ENCODE measurements around the gene CCDC93. TPM values are rescaled to one million over a fixed set of nuclear protein-coding genes. Genes with fewer than 3 reads are reported as not detected.
A peak's percentile ranks its signal among the peaks of the same experiment; 100 is the strongest.

Gene CCDC93
- total RNA-seq, 6 experiments from 2014 or later, result 12.5 to 15.9 (median 14.6) TPM

- peak in 1 of 4 donors; percentile 12 for ATAC-seq
- 76% methylated on average over 9 of the region's 10 CpGs for WGBS (ENCODE audit: insufficient coverage, low coverage, low lambda C conversion rate, missing lambda C conversion rate)
- H3K4me3 ChIP-seq, result no peak overlapping the region
Observed at GRCh38 chr2:118055512-118056164, 41.8 kb upstream of the CCDC93 start.

GRCh38 chr2:118054213-118055008, 40.5 kb upstream of the CCDC93 start:
- Histone ChIP-seq H3K4me1 (no peaks in the 10 kb centered on the region), H3K36me3 (no peaks in the 10 kb centered on the region), H3K4me3 (no peak overlapping the region), H3K27ac (no peak overlapping the region), H3K27me3 (no peaks in the 10 kb centered on the region), H3K9me3 (no peaks in the 10 kb centered on the region)
- ATAC-seq (no peak), DNase-seq (no peak)
- WGBS (ENCODE audit: insufficient coverage, low coverage, low lambda C conversion rate, missing lambda C conversion rate), result 58% methylated on average over 3 of the region's 3 CpGs
- intact Hi-C loops (cut with DNase I), result no loop called here
- TF ChIP-seq POLR2A (IDR thresholded peaks at IDR 0.05) (no peak), CTCF (IDR thresholded peaks at IDR 0.05) (no peak)

More at GRCh38 chr2:118055512-118056164, 41.8 kb upstream of the CCDC93 start:
- intact Hi-C loops (cut with DNase I), result no loop called here
- H3K4me1 ChIP-seq, result no peaks in the 10 kb centered on the region
- DNase-seq, result no peak
- H3K9me3 ChIP-seq, result no peaks in the 10 kb centered on the region
- H3K27me3 ChIP-seq, result no peaks in the 10 kb centered on the region
- no peak for TF ChIP-seq POLR2A (IDR thresholded peaks at IDR 0.05)
- TF ChIP-seq CTCF (IDR thresholded peaks at IDR 0.05), result no peak
- H3K36me3 ChIP-seq, result no peaks in the 10 kb centered on the region
- H3K27ac ChIP-seq, result no peak overlapping the region

- no peaks in the 10 kb centered on the region for H3K36me3 ChIP-seq
- no peaks in the 10 kb centered on the region for H3K9me3 ChIP-seq
- no peak for TF ChIP-seq CTCF (IDR thresholded peaks at IDR 0.05)
- TF ChIP-seq POLR2A (IDR thresholded peaks at IDR 0.05), result no peak
- intact Hi-C loops (cut with DNase I), result no loop called here
- no peak overlapping the region for H3K27ac ChIP-seq
- H3K27me3 ChIP-seq, result no peaks in the 10 kb centered on the region
- no peaks in the 10 kb centered on the region for H3K4me1 ChIP-seq
- H3K4me3 ChIP-seq, result no peak overlapping the region
- ATAC-seq, result no peak
- DNase-seq, result no peak
- WGBS (ENCODE audit: insufficient coverage, low coverage, low lambda C conversion rate, missing lambda C conversion rate), result 89% methylated on average over 5 of the region's 7 CpGs
Observed at GRCh38 chr2:118053681-118054080, 39.8 kb upstream of the CCDC93 start.

- 81% methylated on average over 2 of the region's 2 CpGs for WGBS (ENCODE audit: insufficient coverage, low coverage, low lambda C conversion rate, missing lambda C conversion rate)
Observed at GRCh38 chr2:118052474-118052873, 38.6 kb upstream of the CCDC93 start.

More at GRCh38 chr2:118052474-118052873, 38.6 kb upstream of the CCDC93 start:
- TF ChIP-seq CTCF (IDR thresholded peaks at IDR 0.05) (no peak), POLR2A (IDR thresholded peaks at IDR 0.05) (no peak)
- Histone ChIP-seq H3K4me1 (peaks cover 0 to 2% (median 0%) of the 10 kb centered on the region in 4 donors), H3K4me3 (no peak overlapping the region), H3K27me3 (no peaks in the 10 kb centered on the region), H3K9me3 (no peaks in the 10 kb centered on the region), H3K36me3 (no peaks in the 10 kb centered on the region), H3K27ac (no peak overlapping the region)
- intact Hi-C loops (cut with DNase I), result no loop called here
- DNase-seq (no peak), ATAC-seq (no peak)
